ENCODE results near the gene JTB.

The JTB gene

DNA sequence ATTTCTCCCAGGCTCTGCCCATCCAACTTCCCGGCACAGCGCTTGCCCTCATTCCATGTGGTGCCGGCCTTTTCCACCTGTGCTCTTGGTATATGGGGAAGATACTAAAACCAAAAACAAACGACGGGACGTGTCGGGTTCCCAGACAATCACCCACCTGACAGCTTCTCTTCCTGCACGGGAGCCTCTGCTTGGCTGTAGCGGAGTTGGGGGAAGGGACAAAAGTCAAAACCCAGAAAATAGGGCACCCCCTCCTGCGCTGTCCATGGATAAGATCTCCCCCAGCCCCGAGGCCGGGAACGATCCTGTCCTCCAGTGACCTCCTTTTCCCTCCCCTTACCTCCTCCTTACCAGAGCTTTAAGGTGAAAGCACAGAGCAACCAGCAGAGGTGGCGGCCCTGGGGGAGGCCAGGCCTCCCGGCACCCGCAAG is 640 bp downstream of the JTB start:
- Histone ChIP-seq H3K4me3 (ENCODE audit: low read length) (peak overlapping the region; percentile 87), H3K9ac (ENCODE audit: low read depth, low read length) (peak overlapping the region; percentile 92), H3K9me3 (replicated peaks; ENCODE audit: low read length) (no peaks in the 10 kb centered on the region), H3K27me3 (ENCODE audit: control insufficient read depth, insufficient read depth, low read length) (no peaks in the 10 kb centered on the region), H3K4me1 (ENCODE audit: control insufficient read depth, insufficient read depth, low read length) (peaks cover 15% of the 10 kb centered on the region), H3K4me2 (ENCODE audit: low read length) (peak overlapping the region; percentile 91), H3K36me3 (ENCODE audit: insufficient read depth, low read length) (peaks cover 39% of the 10 kb centered on the region)

DNA sequence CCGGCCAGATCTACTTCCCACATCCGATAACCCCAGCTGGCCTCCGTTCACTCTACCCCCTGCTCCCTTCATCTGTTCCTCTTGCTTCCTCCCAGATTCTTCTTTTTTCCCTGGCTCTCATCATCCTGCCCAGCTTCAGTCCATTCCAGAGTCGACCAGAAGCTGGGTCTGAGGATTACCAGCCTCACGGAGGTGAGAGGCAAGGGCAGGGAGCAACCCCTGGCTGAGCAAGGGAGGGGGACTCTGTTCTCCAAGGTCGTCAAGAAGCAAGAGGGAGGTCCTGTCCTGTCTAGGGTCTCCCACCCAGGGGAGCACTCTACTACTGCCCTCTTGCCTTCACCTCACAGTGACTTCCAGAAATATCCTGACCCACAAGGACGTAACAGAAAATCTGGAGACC is 3.9 kb downstream of the JTB start:
- H3K4me1 ChIP-seq (ENCODE audit: control insufficient read depth, insufficient read depth, low read length) = peaks cover 15% of the 10 kb centered on the region
- H3K36me3 ChIP-seq (ENCODE audit: insufficient read depth, low read length) = peaks cover 26% of the 10 kb centered on the region
- no peak overlapping the region for H3K4me2 ChIP-seq (ENCODE audit: low read length)
- H3K27me3 ChIP-seq (ENCODE audit: control insufficient read depth, insufficient read depth, low read length) = no peaks in the 10 kb centered on the region
- H3K9me3 ChIP-seq (replicated peaks; ENCODE audit: low read length) = no peaks in the 10 kb centered on the region
- H3K9ac ChIP-seq (ENCODE audit: low read depth, low read length) = no peak overlapping the region
- H3K4me3 ChIP-seq (ENCODE audit: low read length) = no peak overlapping the region

DNA sequence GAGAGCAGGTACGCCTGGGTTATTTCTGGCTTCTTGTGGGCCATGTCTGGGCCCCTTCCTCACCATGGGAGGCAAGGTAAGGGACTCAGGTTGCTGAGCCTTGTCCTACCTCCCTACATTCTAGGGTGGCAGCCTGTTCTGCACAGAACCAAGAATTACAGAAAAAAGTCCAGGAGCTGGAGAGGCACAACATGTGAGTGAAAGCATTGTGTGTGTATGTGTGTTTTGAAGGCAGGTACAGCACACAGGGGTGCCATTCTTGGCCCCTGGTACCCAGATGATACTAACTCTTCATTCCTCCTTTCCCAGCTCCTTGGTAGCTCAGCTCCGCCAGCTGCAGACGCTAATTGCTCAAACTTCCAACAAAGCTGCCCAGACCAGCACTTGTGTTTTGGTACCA is 4.4 kb downstream of the JTB start:
- H3K27me3 ChIP-seq (ENCODE audit: control insufficient read depth, insufficient read depth, low read length) = no peaks in the 10 kb centered on the region
- no peak overlapping the region for H3K9ac ChIP-seq (ENCODE audit: low read depth, low read length)
- H3K4me2 ChIP-seq (ENCODE audit: low read length) = no peak overlapping the region
- H3K4me1 ChIP-seq (ENCODE audit: control insufficient read depth, insufficient read depth, low read length) = peaks cover 17% of the 10 kb centered on the region
- no peaks in the 10 kb centered on the region for H3K9me3 ChIP-seq (replicated peaks; ENCODE audit: low read length)
- peaks cover 26% of the 10 kb centered on the region for H3K36me3 ChIP-seq (ENCODE audit: insufficient read depth, low read length)
- H3K4me3 ChIP-seq (ENCODE audit: low read length) = no peak overlapping the region

DNA sequence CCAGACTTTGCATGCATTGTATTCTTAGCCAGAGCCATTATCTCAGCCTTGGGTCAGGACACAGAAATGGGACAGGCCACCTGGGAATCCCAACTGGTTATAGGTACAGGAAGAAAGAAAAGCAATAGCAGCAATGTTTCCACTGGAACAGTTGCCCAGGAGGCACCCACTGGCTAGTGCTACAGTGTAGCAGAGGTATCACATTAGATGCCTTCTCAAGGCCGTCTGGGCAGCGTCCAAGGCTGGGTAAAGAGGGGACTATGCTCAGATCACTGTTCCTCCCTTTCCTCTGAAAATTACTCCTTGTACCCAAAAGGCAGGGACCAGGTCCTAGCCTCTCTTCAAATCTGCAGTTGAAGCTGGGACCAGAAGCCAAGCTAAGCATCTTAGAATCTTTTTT is 7.1 kb downstream of the JTB start:
- Histone ChIP-seq H3K27me3 (ENCODE audit: control insufficient read depth, insufficient read depth, low read length) (no peaks in the 10 kb centered on the region), H3K4me2 (ENCODE audit: low read length) (no peak overlapping the region), H3K4me3 (ENCODE audit: low read length) (no peak overlapping the region)

DNA sequence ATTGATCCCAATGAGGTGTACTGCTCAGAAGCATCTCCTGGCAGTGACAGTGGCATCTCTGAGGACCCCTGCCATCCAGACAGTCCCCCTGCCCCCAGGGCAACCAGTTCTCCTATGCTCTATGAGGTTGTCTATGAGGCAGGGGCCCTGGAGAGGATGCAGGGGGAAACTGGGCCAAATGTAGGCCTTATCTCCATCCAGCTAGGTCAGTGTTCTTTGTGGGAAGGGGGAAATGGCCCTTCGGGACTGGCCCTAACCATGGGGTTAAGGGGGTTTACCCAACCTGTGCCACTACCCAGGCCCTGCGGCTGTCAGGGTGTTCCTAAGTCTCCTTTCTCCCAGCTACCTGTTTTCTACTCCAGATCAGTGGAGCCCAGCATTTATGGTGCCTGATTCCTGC is 8.5 kb downstream of the JTB start:
- Histone ChIP-seq H3K4me3 (ENCODE audit: low read length) (no peak overlapping the region), H3K9me3 (replicated peaks; ENCODE audit: low read length) (no peaks in the 10 kb centered on the region), H3K4me1 (ENCODE audit: control insufficient read depth, insufficient read depth, low read length) (peaks cover 21% of the 10 kb centered on the region), H3K27me3 (ENCODE audit: control insufficient read depth, insufficient read depth, low read length) (no peaks in the 10 kb centered on the region), H3K36me3 (ENCODE audit: insufficient read depth, low read length) (peaks cover 10% of the 10 kb centered on the region), H3K9ac (ENCODE audit: low read depth, low read length) (no peak overlapping the region), H3K4me2 (ENCODE audit: low read length) (peak overlapping the region; percentile 86)

More for the DNA sequence above, 7.1 kb downstream of the JTB start:
- Histone ChIP-seq H3K36me3 (ENCODE audit: insufficient read depth, low read length) (peaks cover 21% of the 10 kb centered on the region), H3K4me1 (ENCODE audit: control insufficient read depth, insufficient read depth, low read length) (peaks cover 16% of the 10 kb centered on the region), H3K9me3 (replicated peaks; ENCODE audit: low read length) (no peaks in the 10 kb centered on the region), H3K9ac (ENCODE audit: low read depth, low read length) (no peak overlapping the region)

DNA sequence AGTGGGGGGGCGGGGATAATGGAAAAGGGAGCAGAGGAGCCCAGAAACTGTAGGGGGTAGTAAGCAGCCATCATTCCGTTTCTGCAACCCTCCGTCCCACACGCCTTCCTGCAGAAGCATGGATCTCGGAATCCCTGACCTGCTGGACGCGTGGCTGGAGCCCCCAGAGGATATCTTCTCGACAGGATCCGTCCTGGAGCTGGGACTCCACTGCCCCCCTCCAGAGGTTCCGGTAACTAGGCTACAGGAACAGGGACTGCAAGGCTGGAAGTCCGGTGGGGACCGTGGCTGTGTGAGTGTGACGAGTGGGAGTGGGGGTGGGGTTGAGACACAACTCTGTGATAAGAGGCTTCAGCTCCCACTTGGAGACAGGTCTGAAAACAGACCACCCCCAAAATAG is 9.1 kb downstream of the JTB start:
- Histone ChIP-seq H3K9ac (ENCODE audit: low read depth, low read length) (peak overlapping the region; percentile 66), H3K4me1 (ENCODE audit: control insufficient read depth, insufficient read depth, low read length) (peaks cover 24% of the 10 kb centered on the region), H3K36me3 (ENCODE audit: insufficient read depth, low read length) (peaks cover 4% of the 10 kb centered on the region), H3K4me2 (ENCODE audit: low read length) (peak overlapping the region; percentile 86), H3K4me3 (ENCODE audit: low read length) (peak overlapping the region; percentile 79), H3K9me3 (replicated peaks; ENCODE audit: low read length) (no peaks in the 10 kb centered on the region), H3K27me3 (ENCODE audit: control insufficient read depth, insufficient read depth, low read length) (no peaks in the 10 kb centered on the region)

DNA sequence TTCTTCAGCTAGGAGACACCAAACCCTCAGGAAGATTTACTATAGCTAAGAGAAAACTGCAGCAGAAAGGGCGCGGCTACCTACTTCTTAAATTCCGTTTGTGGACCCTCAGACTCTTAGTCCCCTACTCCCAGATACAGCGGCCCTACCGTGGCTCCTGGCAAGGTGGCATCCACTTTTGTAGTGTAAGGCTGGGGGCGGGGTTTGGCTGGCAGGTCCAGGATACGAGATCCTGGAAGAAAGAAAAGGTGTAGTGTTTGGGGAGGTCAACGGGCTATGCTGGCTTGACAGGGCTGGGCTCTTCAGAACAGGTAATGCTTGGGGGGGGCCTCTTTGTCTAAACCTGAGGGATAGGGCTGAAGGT is 9.5 kb downstream of the JTB start:
- Histone ChIP-seq H3K36me3 (ENCODE audit: insufficient read depth, low read length) (peaks cover 3% of the 10 kb centered on the region), H3K27me3 (ENCODE audit: control insufficient read depth, insufficient read depth, low read length) (no peaks in the 10 kb centered on the region), H3K4me1 (ENCODE audit: control insufficient read depth, insufficient read depth, low read length) (peaks cover 25% of the 10 kb centered on the region), H3K9me3 (replicated peaks; ENCODE audit: low read length) (no peaks in the 10 kb centered on the region), H3K4me3 (ENCODE audit: low read length) (peak overlapping the region; percentile 79), H3K4me2 (ENCODE audit: low read length) (peak overlapping the region; percentile 86), H3K9ac (ENCODE audit: low read depth, low read length) (peak overlapping the region; percentile 66)

DNA sequence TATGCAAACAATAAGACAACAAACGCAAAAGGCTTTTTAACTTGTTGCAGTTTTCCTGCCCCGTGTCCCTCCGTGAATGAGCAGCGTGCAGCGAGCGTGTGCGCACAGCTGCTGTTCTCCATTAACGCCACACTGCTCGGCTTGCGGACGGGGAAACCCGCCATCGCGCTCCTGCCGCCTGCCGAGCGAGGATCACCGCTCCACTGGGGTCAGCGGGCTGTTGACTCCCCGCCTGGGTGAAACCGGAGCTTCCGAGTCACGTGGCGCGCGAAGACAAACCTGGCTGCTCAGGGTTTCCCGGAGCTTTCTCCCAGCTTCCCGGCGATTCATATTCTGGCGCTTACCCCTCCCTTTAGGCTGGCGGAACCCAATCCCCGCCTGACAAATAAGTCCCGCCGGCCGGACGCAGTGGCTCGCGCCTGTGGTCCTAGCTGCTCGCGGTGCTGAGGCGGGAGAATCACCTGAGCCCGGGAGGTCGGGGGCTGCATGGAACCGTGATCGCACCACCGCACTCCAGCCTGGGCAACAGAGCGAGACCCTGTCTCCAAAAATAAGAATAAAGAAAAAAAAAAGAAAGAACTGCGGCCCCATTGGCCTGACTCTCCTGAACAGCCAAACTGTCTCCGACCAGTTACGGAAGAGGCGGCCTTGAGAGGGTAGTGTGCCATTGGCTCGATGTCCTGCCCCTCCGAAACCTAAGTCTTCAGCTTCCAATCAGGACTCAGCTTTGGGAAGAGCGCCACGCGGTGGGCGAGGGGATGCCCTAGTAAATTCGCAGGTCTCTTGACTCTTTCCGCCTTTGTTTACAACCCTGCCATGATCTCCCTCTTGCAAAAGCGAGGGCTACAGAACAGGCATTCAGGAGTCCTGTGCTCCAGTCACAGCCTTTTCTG is 10.1 kb downstream of the JTB start, which contains the start of gene CREB3L4:
TSS of gene CREB3L4 (plus strand) at position 796 of the 893 bp plus-strand sequence. CDS start 624 bp downstream, outside the sequence.
- peak within 1 kb of the TSS; percentile 79 for H3K4me3 ChIP-seq (ENCODE audit: low read length)
- no peaks in the 10 kb centered on the region for H3K36me3 ChIP-seq (ENCODE audit: insufficient read depth, low read length)
- peak within 1 kb of the TSS; percentile 66 for H3K9ac ChIP-seq (ENCODE audit: low read depth, low read length)
- H3K4me2 ChIP-seq (ENCODE audit: low read length) = peak within 1 kb of the TSS; percentile 86
- no peaks in the 10 kb centered on the region for H3K9me3 ChIP-seq (replicated peaks; ENCODE audit: low read length)
- H3K4me1 ChIP-seq (ENCODE audit: control insufficient read depth, insufficient read depth, low read length) = peaks cover 32% of the 10 kb centered on the region
- H3K27me3 ChIP-seq (ENCODE audit: control insufficient read depth, insufficient read depth, low read length) = no peaks in the 10 kb centered on the region

DNA sequence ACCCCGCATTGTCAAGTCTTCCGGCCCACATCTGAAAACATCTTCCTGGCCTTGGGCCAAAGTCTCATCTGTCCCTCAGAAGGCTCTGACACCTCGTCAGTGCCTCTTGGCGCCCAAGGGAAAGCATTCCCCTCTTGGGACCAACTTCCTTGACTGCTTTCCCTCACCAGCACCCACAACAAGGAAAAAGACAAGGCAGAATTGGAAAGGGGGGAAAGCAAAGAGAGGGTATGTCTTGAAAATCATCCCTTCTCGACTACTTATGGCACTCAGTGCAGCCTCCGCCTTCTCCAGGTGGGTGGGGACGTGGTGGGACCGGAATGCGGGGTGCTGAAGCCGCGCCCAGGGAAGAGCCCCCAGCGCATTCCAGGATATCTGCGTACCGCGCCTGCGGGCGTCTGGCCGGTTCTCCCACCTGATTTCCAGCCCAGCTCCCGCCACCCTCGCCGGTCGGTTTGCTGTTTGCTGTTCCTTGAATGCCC is 13.6 kb downstream of the JTB start:
- H3K4me3 ChIP-seq (ENCODE audit: low read length) = peak overlapping the region; percentile 89
- H3K36me3 ChIP-seq (ENCODE audit: insufficient read depth, low read length) = peaks cover 11% of the 10 kb centered on the region
- peak overlapping the region; percentile 92 for H3K9ac ChIP-seq (ENCODE audit: low read depth, low read length)
- no peaks in the 10 kb centered on the region for H3K9me3 ChIP-seq (replicated peaks; ENCODE audit: low read length)
- peaks cover 45% of the 10 kb centered on the region for H3K4me1 ChIP-seq (ENCODE audit: control insufficient read depth, insufficient read depth, low read length)
- no peaks in the 10 kb centered on the region for H3K27me3 ChIP-seq (ENCODE audit: control insufficient read depth, insufficient read depth, low read length)
- peak overlapping the region; percentile 93 for H3K4me2 ChIP-seq (ENCODE audit: low read length)

DNA sequence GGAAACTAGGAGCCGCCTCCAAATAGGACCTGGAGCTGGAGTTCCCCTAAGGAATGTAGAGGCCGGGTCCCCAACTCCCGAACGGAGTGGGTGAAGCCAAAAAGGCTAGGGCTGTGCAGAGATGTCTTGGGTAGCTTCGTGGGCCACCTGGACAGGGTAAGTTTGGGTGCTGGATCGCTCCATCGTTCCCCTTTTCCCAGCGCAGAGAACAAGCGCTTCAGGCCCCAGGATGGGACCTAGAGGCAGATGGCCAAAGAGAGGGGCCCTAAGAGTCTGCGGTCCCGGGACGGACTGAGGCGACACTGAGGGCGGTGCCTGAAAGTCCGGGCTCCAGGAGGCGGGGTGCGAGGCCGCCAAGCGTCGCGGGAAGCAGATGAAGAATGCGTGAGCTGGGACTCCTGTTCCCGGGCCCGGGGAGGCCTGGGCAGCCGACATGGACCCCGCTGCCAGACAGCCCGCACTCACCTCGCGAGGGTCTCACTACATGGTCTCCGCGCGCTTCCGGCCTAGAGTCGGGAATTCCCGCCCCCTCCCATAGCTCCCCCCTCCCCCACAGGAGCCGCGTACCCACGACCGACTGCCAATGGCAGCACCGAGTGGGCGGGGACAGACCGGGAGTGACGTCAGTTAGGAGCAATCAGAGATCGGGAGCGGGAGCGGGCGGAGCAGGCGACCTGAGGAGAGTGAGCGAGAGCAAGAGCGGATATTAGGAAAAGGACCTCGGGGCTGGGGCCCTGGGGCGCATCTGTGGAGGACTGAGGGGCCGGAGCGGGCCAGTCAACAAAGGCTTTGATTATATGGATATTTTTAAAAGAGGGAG is 14.2 kb downstream of the JTB start, which contains the start of gene SLC39A1:
TSS of gene SLC39A1 (minus strand) at position 508 of the 820 bp plus-strand sequence. CDS start 822 bp downstream, outside the sequence.
- Histone ChIP-seq H3K4me2 (ENCODE audit: low read length) (peak within 1 kb of the TSS; percentile 93), H3K9ac (ENCODE audit: low read depth, low read length) (peak within 1 kb of the TSS; percentile 92), H3K4me3 (ENCODE audit: low read length) (peak within 1 kb of the TSS; percentile 89), H3K36me3 (ENCODE audit: insufficient read depth, low read length) (peaks cover 11% of the 10 kb centered on the region), H3K27me3 (ENCODE audit: control insufficient read depth, insufficient read depth, low read length) (no peaks in the 10 kb centered on the region), H3K9me3 (replicated peaks; ENCODE audit: low read length) (no peaks in the 10 kb centered on the region), H3K4me1 (ENCODE audit: control insufficient read depth, insufficient read depth, low read length) (peaks cover 44% of the 10 kb centered on the region)

All from skeletal muscle satellite cell (primary cell).